Measurements from ENCODE around the gene AP1G2. TPM values are rescaled to one million over a fixed set of nuclear protein-coding genes. Genes with fewer than 3 reads are reported as not detected.
"Not testable (repeated sequence)": the region's sequence is repeated elsewhere in the genome, so short reads cannot be mapped to it uniquely, and the experiment has no call there.

AP1G2 gene
- total RNA-seq (2014; rRNA removed; shearing (Covaris generic)), result 83.3 and 94.9 TPM in 2 replicates

DNA sequence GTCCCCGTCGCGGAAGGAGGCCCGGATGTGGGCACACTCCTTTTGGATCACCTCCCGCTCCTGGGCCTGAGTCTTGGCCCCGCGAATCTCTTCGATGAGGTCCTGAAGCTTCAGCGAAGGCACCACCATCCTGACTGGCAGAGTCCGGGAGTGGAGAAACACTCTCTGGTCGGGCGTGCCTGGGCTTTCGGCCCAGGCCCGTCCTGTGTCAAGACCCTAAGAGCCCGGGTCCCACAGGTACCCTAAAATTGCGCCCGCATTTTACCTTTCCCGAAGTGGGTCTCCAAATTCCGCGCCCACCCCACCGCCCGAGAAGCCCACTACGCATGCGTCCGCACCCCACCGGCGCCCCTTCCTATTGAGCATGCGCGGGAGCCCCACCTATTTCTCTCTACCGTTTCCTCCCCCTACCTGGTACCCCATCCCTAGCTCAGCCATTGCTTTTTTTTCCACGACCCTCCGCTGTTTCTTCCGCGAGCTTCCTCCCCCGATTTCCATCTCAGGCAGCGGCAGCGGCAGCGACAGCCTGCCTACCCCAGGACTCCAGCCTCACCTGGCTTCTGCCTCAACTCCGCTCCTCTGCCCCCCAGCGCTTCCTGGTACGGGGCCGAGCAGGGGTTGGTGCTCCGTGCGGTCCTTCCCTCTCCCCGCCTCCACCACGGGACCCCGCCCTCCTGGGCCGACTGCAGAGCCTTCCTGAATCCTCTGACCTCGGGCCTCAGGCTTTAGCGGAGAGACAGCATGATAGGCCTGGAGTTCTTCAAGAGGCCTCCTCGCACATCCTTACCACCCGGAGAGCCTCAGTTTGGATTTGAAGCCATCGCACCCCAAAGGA is at the start of gene AP1G2:
Gene AP1G2 (minus strand): TSS at position 606 of the 835 bp plus-strand sequence. CDS start 477 bp downstream, at position 129.
- Histone ChIP-seq H3K36me3 (replicated peaks; ENCODE audit: control insufficient read depth, insufficient read depth, low read length) (peaks cover 24% of the 10 kb centered on the region), H3K27me3 (ENCODE audit: control insufficient read depth, insufficient read depth, low read length) (no peaks in the 10 kb centered on the region), H3K4me3 (ENCODE audit: insufficient read depth, low read depth, low read length) (peak within 1 kb of the TSS; percentile 73)
- peak; percentile 98 for DNase-seq

DNA sequence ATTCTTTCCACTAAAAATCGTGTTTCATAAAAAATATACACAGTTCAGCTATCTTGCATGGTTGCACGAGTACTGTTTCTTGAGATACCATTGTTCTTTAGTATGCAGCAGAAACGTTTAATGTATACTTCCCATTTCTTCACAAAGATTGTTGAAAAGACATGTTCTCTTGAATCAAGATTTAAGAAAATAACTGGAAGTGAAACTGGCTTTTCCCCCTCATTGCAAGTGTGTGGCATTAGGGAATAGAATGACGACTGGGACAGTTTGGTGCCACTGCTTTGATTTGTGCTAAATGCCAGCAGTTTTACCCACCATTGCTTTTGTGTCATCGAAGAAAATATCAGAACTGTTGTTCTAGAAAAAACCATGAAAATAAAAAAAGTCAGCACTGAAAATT is 48.3 kb upstream of the AP1G2 start:
- Histone ChIP-seq H3K27me3 (ENCODE audit: control insufficient read depth, insufficient read depth, low read length) (no peaks in the 10 kb centered on the region), H3K4me3 (ENCODE audit: insufficient read depth, low read depth, low read length) (no peak overlapping the region)
- DNase-seq, result no peak

DNA sequence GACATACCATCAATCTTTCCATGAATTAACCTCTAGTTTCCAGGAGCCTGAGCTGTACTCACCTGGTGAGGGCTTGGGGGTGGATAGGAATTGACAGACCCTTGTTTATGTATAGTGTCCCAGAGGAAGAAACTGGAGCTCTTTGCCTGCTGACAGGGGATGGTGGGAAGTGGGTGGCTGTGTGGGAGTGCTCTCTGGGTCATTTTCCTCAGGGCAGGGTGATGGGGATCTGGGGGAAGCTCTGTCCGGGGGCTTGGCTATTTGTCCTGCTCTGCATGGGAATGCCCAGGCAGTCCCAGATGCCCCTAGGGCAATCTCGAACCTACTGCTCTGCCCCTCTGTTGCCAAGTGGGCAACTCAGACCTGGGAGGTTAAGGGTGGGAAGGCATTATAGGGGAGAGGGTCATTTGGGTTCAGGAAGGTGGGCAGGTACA is 46.8 kb upstream of the AP1G2 start:
- Histone ChIP-seq H3K36me3 (replicated peaks; ENCODE audit: control insufficient read depth, insufficient read depth, low read length) (no peaks in the 10 kb centered on the region), H3K4me3 (ENCODE audit: insufficient read depth, low read depth, low read length) (no peak overlapping the region), H3K27me3 (ENCODE audit: control insufficient read depth, insufficient read depth, low read length) (no peaks in the 10 kb centered on the region)
- DNase-seq, result no peak

More for the DNA sequence above, 48.3 kb upstream of the AP1G2 start:
- H3K36me3 ChIP-seq (replicated peaks; ENCODE audit: control insufficient read depth, insufficient read depth, low read length), result no peaks in the 10 kb centered on the region

- DNase-seq, result no peak
- Histone ChIP-seq H3K4me3 (ENCODE audit: insufficient read depth, low read depth, low read length) (no peak overlapping the region), H3K27me3 (ENCODE audit: control insufficient read depth, insufficient read depth, low read length) (no peaks in the 10 kb centered on the region), H3K36me3 (replicated peaks; ENCODE audit: control insufficient read depth, insufficient read depth, low read length) (no peaks in the 10 kb centered on the region)
Measured at GRCh38 chr14:23613242-23614070, 45.9 kb upstream of the AP1G2 start.

GRCh38 chr14:23612802-23613201 is 45.2 kb upstream of the AP1G2 start:
- no peak for DNase-seq
- Histone ChIP-seq H3K27me3 (ENCODE audit: control insufficient read depth, insufficient read depth, low read length) (no peaks in the 10 kb centered on the region), H3K4me3 (ENCODE audit: insufficient read depth, low read depth, low read length) (no peak overlapping the region), H3K36me3 (replicated peaks; ENCODE audit: control insufficient read depth, insufficient read depth, low read length) (no peaks in the 10 kb centered on the region)

GRCh38 chr14:23612354-23612732 is 44.8 kb upstream of the AP1G2 start:
- no peaks in the 10 kb centered on the region for H3K36me3 ChIP-seq (replicated peaks; ENCODE audit: control insufficient read depth, insufficient read depth, low read length)
- no peaks in the 10 kb centered on the region for H3K27me3 ChIP-seq (ENCODE audit: control insufficient read depth, insufficient read depth, low read length)
- no peak overlapping the region for H3K4me3 ChIP-seq (ENCODE audit: insufficient read depth, low read depth, low read length)
- no peak for DNase-seq

GRCh38 chr14:23610815-23611289 is 43.3 kb upstream of the AP1G2 start:
- H3K27me3 ChIP-seq (ENCODE audit: control insufficient read depth, insufficient read depth, low read length), result no peaks in the 10 kb centered on the region
- H3K4me3 ChIP-seq (ENCODE audit: insufficient read depth, low read depth, low read length), result no peak overlapping the region
- no peak for DNase-seq
- no peaks in the 10 kb centered on the region for H3K36me3 ChIP-seq (replicated peaks; ENCODE audit: control insufficient read depth, insufficient read depth, low read length)

GRCh38 chr14:23610090-23610814 is 42.7 kb upstream of the AP1G2 start:
- no peak for DNase-seq
- H3K4me3 ChIP-seq (ENCODE audit: insufficient read depth, low read depth, low read length), result no peak overlapping the region
- H3K36me3 ChIP-seq (replicated peaks; ENCODE audit: control insufficient read depth, insufficient read depth, low read length), result no peaks in the 10 kb centered on the region
- no peaks in the 10 kb centered on the region for H3K27me3 ChIP-seq (ENCODE audit: control insufficient read depth, insufficient read depth, low read length)

- not testable (repeated sequence) for DNase-seq; H3K4me3 ChIP-seq (ENCODE audit: insufficient read depth, low read depth, low read length); H3K27me3 ChIP-seq (ENCODE audit: control insufficient read depth, insufficient read depth, low read length); H3K36me3 ChIP-seq (replicated peaks; ENCODE audit: control insufficient read depth, insufficient read depth, low read length)
Measured at GRCh38 chr14:23609411-23610089, 42.0 kb upstream of the AP1G2 start.

DNA sequence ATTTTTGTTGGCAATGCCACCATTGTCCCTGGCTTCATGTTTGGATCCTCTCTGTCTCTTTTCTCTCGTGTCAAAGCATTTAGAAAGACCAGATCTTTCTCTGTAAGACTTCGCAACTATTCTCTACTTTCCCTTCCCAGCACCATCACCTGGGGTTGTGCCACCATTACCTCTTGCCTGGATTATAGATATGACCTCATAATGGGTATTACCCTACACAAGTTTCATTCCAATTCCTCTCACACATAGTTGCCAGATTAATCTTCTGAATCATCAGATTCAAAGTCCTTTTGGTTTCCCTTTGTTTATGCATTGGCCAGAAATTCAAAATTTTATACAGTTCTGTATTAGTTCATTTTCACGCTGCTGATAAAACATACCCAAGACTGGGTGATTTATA is 41.4 kb upstream of the AP1G2 start:
- H3K4me3 ChIP-seq (ENCODE audit: insufficient read depth, low read depth, low read length), result no peak overlapping the region

DNA sequence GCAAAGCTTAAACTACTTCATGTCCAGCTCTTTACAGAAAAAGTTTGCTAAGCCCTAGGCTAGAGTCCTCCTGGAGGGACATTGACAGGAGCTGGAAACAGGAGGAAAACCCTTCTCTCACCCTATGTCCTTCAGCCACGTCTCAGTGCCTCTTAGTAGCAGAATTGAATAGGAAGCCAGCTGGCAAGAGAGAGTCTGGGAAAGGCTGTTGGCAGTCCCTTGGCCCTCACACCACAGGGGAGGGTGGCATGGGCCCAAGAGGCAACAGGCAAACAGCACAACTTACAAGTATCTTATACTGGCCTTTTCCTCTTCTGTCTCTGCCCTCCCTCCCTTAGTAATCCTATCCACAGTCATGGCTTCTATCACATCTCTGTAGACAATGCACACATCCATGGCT is 40.9 kb upstream of the AP1G2 start:
- Histone ChIP-seq H3K27me3 (ENCODE audit: control insufficient read depth, insufficient read depth, low read length) (no peaks in the 10 kb centered on the region), H3K36me3 (replicated peaks; ENCODE audit: control insufficient read depth, insufficient read depth, low read length) (no peaks in the 10 kb centered on the region), H3K4me3 (ENCODE audit: insufficient read depth, low read depth, low read length) (no peak overlapping the region)
- DNase-seq, result no peak

More for the DNA sequence above, 41.4 kb upstream of the AP1G2 start:
- no peak for DNase-seq
- no peaks in the 10 kb centered on the region for H3K27me3 ChIP-seq (ENCODE audit: control insufficient read depth, insufficient read depth, low read length)
- no peaks in the 10 kb centered on the region for H3K36me3 ChIP-seq (replicated peaks; ENCODE audit: control insufficient read depth, insufficient read depth, low read length)

DNA sequence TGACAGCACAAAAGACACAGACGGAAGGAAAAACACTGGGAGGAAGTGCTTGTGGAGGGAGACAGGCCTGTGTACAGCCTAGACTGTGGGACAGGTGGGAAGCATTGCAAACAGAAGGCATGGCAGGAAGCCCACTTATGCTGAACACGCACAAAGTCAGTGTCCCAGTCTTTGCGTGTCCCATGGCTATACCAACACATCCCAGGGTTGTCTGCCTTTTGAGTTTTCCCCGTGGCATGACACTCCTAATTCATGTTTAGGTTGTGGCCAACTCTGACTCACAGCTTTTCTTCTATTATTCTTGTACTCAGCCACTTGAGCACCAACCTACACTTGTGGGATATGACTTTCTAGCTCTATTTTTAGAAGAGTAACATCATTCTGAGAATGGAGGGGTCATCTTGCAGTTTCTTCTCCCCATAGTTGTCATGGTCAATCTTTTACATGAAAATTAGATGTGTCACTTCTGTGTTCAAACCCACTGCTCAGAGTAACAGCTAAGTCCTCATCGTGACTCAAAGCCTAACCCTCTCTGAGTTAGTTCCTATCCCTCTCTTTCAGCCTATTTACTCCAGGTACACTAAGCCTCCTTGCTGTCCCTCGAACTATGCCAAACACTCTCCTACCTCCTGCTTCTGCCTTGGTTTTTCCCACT is 38.5 kb upstream of the AP1G2 start:
- Histone ChIP-seq H3K36me3 (replicated peaks; ENCODE audit: control insufficient read depth, insufficient read depth, low read length) (no peaks in the 10 kb centered on the region), H3K27me3 (ENCODE audit: control insufficient read depth, insufficient read depth, low read length) (no peaks in the 10 kb centered on the region), H3K4me3 (ENCODE audit: insufficient read depth, low read depth, low read length) (no peak overlapping the region)
- no peak for DNase-seq

DNA sequence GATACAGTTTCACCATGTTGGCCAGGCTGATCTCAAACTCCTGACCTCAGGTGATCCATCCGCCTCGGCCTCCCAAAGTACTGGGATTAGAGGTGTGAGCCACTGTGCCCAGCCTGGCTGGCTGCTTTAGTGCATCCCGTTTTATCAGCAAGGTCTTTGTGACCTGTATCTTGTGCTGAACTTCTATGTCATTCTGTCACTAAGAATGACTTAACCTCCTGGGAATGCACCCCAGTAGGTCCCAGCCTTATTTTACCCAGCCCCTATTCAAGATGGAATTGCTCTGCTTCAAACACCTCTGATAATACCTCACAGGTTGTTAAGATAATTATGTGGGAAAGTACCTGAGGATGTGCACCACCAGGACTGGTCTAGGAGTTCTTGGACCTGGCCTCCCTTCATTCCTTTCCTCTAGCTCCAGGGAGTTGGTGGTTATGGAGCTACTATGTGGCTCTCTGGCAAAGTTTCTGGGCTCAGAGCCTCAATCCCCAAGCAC is 37.1 kb upstream of the AP1G2 start:
- DNase-seq, result no peak
- Histone ChIP-seq H3K36me3 (replicated peaks; ENCODE audit: control insufficient read depth, insufficient read depth, low read length) (no peaks in the 10 kb centered on the region), H3K27me3 (ENCODE audit: control insufficient read depth, insufficient read depth, low read length) (no peaks in the 10 kb centered on the region), H3K4me3 (ENCODE audit: insufficient read depth, low read depth, low read length) (no peak overlapping the region)

Measured in H7 (cell line).